CD4-positive, alpha-beta T cell treated with Interleukin-4 for 1 hour (primary cell): ENCODE data around the gene MTREX.

ENCODE experiments used
- DNase-seq, 2 donors: peaks; one replicate each; pipeline ENCODE4 v3.0.0-alpha.2; 2020 to 2022

Gene MTREX

DNA sequence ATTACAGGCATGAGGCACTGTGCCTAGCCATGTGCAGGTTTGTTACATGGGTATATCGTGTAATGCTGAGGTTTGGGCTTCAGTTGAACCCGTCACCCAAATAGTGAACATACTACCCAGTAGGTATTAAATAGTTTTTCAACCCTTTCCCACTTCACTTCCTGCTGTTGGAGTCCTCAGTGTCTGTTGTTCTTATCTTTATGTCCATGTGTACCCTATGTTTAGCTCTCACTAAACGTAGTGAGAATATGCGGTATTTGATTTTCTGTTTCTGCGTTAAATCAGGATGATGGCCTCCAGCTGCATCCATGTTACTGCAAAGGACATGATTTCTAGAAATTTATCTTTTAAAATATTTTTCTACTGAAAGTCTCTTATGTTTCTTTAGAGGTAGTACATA lies 17.8 kb downstream of the MTREX start:
- no peak for DNase-seq

GRCh38 chr5:55327281-55327680 lies 19.5 kb downstream of the MTREX start:
- no peak for DNase-seq

DNA sequence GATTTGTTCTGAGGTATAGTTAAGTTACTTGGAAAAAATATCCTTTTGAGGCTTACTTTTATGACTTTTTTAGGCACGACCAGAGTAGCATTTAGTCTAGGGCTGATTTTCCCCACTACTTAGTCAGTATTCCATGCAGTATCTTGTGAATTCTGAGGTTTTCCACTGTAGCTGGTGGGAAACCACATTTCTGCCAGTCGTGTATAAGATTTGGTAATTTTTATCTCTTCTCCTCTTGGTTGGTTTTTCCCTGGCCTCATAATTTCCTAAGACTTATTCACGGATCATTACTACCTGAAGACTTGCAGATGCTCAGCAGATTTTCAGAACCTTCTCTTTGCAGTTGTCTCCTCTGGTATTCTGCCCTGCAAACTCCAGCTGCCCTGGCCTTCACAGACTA lies 23.5 kb downstream of the MTREX start:
- no peak for DNase-seq

DNA sequence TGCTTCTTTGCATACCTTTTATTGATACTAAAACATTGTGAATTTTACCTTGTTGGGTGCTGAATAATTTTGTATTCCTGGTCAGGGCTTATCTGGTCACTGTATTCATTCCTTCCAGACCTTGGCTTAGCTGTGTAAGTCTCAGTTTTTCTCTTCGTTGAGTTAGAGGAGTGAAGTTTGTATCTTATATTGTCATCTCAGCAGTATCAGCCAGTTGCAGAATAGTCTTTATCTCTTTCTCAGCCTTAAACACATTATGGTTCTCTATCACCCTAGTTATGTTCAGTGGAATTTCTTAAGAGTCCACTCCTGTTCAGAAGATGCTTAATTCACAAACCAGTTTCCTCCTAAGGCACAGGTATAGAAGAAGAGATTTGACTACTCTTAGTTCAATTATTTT lies 25.2 kb downstream of the MTREX start:
- no peak for DNase-seq

GRCh38 chr5:55333811-55334210 lies 26.0 kb downstream of the MTREX start:
- DNase-seq = no peak

- DNase-seq = peak in 1 of 2 donors; percentile 23
Measured at GRCh38 chr5:55338092-55338613, 30.4 kb downstream of the MTREX start.

GRCh38 chr5:55338810-55339243 lies 31.0 kb downstream of the MTREX start:
- DNase-seq = peak in 1 of 2 donors; percentile 9

DNA sequence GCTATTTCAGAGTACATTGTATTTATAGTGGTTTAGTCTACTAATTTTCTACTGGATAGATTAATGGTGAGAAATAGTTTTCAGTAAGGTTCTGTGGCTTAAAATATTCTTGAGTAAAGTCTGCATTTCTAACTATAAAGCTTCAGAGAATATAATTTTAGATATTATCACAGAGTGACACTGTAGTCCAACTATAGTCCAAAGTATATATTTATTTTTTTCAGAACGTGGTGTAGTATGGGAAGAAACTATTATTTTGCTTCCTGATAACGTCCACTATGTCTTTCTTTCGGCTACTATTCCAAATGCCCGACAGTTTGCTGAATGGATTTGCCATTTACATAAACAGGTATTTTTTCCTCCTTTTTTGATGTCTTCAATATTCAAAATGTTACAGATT lies 35.3 kb downstream of the MTREX start:
- DNase-seq = no peak

DNA sequence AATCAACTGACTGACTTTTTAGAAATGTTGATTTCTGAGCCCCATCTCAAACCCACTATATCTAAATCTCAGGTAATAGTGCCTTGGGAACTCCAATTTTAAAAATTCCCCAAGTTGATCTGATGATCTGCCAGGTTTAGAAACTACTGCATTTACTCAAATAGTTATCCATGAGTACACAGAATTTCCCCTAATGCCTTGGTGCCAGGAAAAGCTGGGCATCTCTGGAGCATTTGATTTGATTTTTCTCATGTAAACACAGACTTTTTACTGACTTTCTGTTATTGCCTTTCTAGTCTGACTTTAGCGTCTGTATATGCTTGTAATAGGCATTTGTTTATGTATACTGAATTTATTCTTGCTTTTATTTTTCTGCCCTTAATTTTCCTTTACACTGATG lies 35.8 kb downstream of the MTREX start:
- DNase-seq = no peak

GRCh38 chr5:55344392-55344992 lies 36.7 kb downstream of the MTREX start:
- DNase-seq = peak; percentile 54 to 71

DNA sequence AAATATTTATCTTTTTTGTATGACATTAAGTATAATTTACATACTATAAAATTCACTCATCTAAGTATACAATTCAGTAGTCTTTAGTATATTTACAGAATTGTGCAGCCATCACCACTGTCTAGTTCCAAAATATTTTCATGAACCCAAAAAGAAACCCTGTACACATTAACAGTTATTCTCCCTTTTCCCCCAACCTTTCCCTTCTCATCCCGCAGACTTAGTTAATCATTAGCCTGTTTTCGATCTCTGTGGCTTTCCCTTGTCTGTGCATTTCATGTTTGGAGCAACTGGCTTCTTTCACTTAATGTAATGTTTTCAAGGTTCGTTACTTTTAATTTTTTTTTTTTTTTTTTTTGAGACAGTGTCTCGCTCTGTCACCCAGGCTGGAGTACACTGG lies 37.5 kb downstream of the MTREX start:
- no peak for DNase-seq

GRCh38 chr5:55347786-55348185 lies 40.0 kb downstream of the MTREX start:
- no peak for DNase-seq

DNA sequence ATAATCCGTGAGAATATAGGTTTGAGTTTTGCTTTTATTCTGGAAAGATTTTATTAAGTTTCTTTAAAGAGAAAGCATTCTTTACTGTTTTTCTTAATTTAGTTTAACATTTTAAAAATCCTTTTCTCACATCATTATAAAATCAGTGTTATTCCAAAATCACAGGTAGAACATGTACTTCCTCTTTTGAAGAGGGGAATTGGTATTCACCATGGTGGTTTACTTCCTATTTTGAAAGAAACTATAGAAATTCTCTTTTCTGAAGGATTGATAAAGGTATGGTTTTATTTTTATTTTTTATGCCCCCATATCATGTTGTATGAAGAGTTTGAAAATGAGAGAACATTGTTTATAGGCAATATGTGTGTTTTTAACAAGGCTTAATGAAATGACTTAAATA lies 43.0 kb downstream of the MTREX start:
- DNase-seq = no peak

- no peak for DNase-seq
Measured at GRCh38 chr5:55356896-55357295, 49.1 kb downstream of the MTREX start.

- DNase-seq = no peak
Measured at GRCh38 chr5:55360190-55360589, 52.4 kb downstream of the MTREX start.

DNA sequence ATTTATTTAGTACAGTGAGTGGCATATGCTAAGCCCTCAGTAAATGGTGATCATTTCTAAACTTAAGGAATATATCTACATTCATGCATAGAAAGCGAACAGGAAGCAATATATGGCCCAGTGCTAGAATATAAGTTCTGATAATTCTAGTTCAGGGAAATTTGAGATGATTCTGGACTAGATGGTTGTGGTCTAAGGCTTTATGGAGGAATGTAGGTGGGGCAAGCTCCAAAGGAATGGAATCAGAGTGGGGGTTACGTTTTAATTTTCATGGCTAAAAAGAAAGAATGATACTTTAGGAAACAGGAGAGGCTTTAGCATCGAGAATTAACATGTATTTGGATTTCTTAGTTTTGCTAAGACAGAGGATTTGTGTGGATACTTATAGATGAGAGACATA lies 56.1 kb downstream of the MTREX start:
- DNase-seq = no peak

GRCh38 chr5:55364537-55365055 lies 56.8 kb downstream of the MTREX start:
- DNase-seq = no peak

GRCh38 chr5:55370291-55370925 lies 62.6 kb downstream of the MTREX start:
- DNase-seq = no peak

- no peak for DNase-seq
Measured at GRCh38 chr5:55371145-55371544, 63.4 kb downstream of the MTREX start.

DNA sequence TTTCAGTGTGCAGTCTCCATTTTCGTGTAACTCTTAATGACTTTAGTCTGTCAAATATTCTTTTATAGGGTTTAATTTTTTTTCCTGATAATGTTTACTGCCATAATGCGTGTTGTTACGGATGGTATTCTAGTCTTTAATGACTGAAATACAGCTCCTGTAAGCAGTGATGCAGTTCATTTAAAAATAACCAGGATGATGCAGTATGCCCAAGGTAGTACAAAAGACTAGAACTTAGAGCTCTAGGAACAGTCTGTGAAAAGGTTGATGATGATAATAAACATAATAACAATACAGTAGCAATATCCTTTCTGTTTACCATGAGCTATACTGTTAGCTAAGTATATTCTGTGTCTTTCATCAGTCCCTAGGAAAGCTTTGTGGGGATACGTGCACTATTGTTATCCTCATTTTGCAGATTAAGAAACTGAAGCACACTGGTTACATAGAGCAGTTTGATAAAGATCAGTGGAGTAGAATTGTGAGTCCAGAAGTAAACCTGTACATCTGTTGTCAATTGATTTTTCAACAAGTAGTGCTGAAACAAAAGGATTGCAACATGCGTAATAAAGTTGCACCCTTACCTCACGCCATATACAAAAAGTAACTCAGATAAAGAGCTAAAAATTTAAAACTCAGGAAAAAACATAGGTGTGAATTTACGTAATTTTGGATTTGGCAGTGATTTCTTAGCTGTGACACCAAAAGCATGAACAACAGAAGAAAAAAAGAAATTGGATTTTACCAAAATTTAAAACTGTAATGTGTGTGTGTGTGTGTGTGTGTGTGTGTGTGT lies 64.5 kb downstream of the MTREX start:
- DNase-seq = no peak

DNA sequence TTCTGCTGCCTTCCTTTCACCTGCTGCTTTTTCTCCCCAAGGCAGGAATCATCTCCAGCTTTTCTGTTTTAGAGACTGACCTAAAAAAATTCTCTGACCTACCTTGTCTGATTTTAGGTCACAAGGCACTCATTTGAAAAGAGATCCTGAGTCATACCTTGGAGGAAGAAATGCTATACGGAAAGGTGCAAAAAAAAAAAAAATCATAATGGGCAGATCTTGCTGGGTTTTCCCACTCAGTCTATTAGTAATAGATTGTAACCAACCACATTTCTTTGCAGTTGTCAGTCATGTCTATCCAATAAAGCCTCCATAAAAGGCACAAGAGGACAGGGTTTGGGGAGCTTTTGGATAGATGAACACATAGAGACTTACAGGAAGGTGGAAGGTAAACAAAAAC lies 70.0 kb downstream of the MTREX start:
- DNase-seq = no peak

DNA sequence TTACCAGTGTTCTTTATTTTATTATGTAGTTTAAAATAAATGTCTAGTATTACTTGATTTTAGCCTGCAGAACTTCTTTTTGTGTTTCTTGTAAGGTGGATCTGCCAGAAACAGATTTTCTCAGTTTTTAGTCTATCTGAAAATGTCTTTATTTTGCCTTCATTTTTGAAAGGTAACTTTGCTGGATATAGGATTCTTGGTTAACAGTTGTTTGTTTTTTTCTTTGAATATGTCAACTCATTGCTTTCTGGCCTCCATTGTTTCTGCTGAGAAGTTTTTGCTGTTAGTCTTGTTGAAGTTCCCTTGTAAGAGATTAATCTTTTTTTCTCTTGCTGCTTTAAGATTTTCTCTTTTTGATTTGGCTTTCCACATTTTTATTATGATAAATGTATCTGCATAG lies 75.5 kb downstream of the MTREX start:
- DNase-seq = no peak

- DNase-seq = no peak
Measured at GRCh38 chr5:55384072-55384471, 76.3 kb downstream of the MTREX start.

DNA sequence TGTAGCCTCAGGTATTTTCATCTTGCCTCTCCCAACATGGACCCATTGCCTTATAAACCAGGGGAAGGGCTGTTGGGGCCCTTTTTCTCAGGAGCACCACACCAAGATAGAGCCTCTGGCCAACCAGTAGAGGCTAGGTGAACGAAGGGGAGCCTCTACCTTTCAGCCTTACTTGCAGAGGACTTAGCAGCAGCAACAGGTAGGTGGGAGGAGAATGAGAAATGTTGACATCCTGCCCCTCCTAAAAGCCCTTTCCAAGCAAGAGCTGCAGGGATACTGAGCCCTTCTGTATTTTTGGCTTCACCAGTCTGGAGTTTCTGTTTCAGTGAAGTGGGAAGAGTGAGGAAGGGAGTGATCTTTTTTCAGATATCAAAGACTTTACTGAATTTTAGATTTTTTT lies 77.4 kb downstream of the MTREX start:
- DNase-seq = no peak
